Activated CD8-positive, alpha-beta T cell treated with anti-CD3 and anti-CD28 coated beads for 36 hours (primary cell): ENCODE data around the gene STK39. TPM values are rescaled to one million over a fixed set of nuclear protein-coding genes. Genes with fewer than 3 reads are reported as not detected.

Experiments
- ATAC-seq: fragments of 200-7000 bp; cut with Tn5 transposase; one replicate; pipeline ENCODE4 v1.10.0; 2021; ENCODE audit warnings: mild to moderate bottlenecking, moderate library complexity
- CTCF ChIA-PET: fragments of 350-600 bp; sonication (Branson Sonifier 250); formaldehyde crosslinking; loops from one replicate; lab custom pipeline; 2021; ENCODE audit warnings: antibody characterized with exemption; lab: Charles Lee
- POLR2A ChIA-PET: fragments of 350-600 bp; sonication (Branson Sonifier 250); formaldehyde crosslinking; loops from one replicate; lab custom pipeline; 2021; ENCODE audit warnings: antibody characterized with exemption; lab: Charles Lee
- DNase-seq: peaks from one replicate; pipeline ENCODE4 v3.0.0-alpha.2; 2020
- H3K27ac Mint-ChIP-seq: one replicate; pipeline ENCODE4 v1.8.0; 2021; ENCODE audit warnings: mild to moderate bottlenecking, mixed read lengths
- H3K27me3 Mint-ChIP-seq: one replicate; pipeline ENCODE4 v1.8.0; 2021; ENCODE audit warnings: mixed read lengths
- H3K36me3 Mint-ChIP-seq: one replicate; pipeline ENCODE4 v1.8.0; 2021; ENCODE audit warnings: low read depth, mixed read lengths
- H3K4me1 Mint-ChIP-seq: one replicate; pipeline ENCODE4 v1.8.0; 2021; ENCODE audit warnings: low read depth, mixed read lengths
- H3K4me3 Mint-ChIP-seq: one replicate; pipeline ENCODE4 v1.8.0; 2021; ENCODE audit warnings: mild to moderate bottlenecking, moderate library complexity, mixed read lengths
- H3K9me3 Mint-ChIP-seq: one replicate; pipeline ENCODE4 v1.8.0; 2021; ENCODE audit warnings: mixed read lengths
- CTCF ChIP-seq: fragments of 200-600 bp; IDR thresholded peaks from one replicate; pipeline ENCODE4 v1.8.0; 2022; ENCODE audit warnings: antibody characterized with exemption, mild to moderate bottlenecking
- intact Hi-C: fragments of 100-400 bp; cut with micrococcal nuclease; formaldehyde crosslinking; loops from one replicate; pipeline ENCODE4 v1.10.0; 2022
- total RNA-seq, 2 experiments: library from RNA; stranded (reverse); gene quantifications; one replicate each; pipeline ENCODE4 v1.2.3, GENCODE V29; 2021

STK39 gene
- total RNA-seq, 2 experiments from 2014 or later, result 32.8 to 33.9 TPM

- intact Hi-C loops, result no loop called here
- Mint-ChIP-seq H3K27ac (no peak overlapping the region), H3K27me3 (no peaks in the 10 kb centered on the region), H3K9me3 (peaks cover 10% of the 10 kb centered on the region), H3K4me3 (no peak overlapping the region), H3K4me1 (no peaks in the 10 kb centered on the region), H3K36me3 (peaks cover 35% of the 10 kb centered on the region)
- ChIA-PET CTCF (interaction anchor here (1.1 to 1.6 kb wide), 3 partner anchors 17 to 147 kb away, joined by 3 to 5 read pairs (median 3); no protein-coding TSS in a partner anchor), POLR2A (no interaction called here)
- no peak for TF ChIP-seq CTCF
- ATAC-seq, result no peak
- no peak for DNase-seq
Measured at GRCh38 chr2:167972746-167973145, 274.6 kb downstream of the STK39 start.

- ChIA-PET CTCF (interaction anchor here (1.1 kb wide), 1 partner anchor 17 kb away, joined by 3 read pairs; no protein-coding TSS in a partner anchor), POLR2A (no interaction called here)
- Mint-ChIP-seq H3K27ac (no peak overlapping the region), H3K27me3 (no peaks in the 10 kb centered on the region), H3K9me3 (peaks cover 10% of the 10 kb centered on the region), H3K4me1 (no peaks in the 10 kb centered on the region), H3K36me3 (peaks cover 31% of the 10 kb centered on the region), H3K4me3 (no peak overlapping the region)
- ATAC-seq (no peak), DNase-seq (no peak)
- TF ChIP-seq CTCF, result no peak
- intact Hi-C loops, result no loop called here
Measured at GRCh38 chr2:167972020-167972419, 275.4 kb downstream of the STK39 start.

- ChIA-PET CTCF (interaction anchor here (1.9 to 4.4 kb wide), 2 partner anchors 151 to 152 kb away, joined by 6 to 28 read pairs; no protein-coding TSS in a partner anchor), POLR2A (no interaction called here)
- DNase-seq, result no peak
- no peak for TF ChIP-seq CTCF
- no peak overlapping the region for H3K27ac Mint-ChIP-seq
- H3K9me3 Mint-ChIP-seq, result peaks cover 6% of the 10 kb centered on the region
- no peak overlapping the region for H3K4me3 Mint-ChIP-seq
- H3K4me1 Mint-ChIP-seq, result peaks cover 11% of the 10 kb centered on the region
- intact Hi-C loops, result loop anchor here (10.0 kb wide), 1 partner anchor 148 kb away; no protein-coding TSS in a partner anchor
- no peak for ATAC-seq
- H3K36me3 Mint-ChIP-seq, result peaks cover 21% of the 10 kb centered on the region
- no peaks in the 10 kb centered on the region for H3K27me3 Mint-ChIP-seq
Measured at GRCh38 chr2:167966937-167967913, 280.2 kb downstream of the STK39 start.

- peaks cover 11% of the 10 kb centered on the region for H3K4me1 Mint-ChIP-seq
- no peak for DNase-seq
- H3K9me3 Mint-ChIP-seq, result no peaks in the 10 kb centered on the region
- peaks cover 20% of the 10 kb centered on the region for H3K36me3 Mint-ChIP-seq
- TF ChIP-seq CTCF, result no peak
- intact Hi-C loops, result loop anchor here (10.0 kb wide), 1 partner anchor 149 kb away; no protein-coding TSS in a partner anchor
- no peak overlapping the region for H3K27ac Mint-ChIP-seq
- ATAC-seq, result no peak
- POLR2A ChIA-PET, result no interaction called here
- H3K27me3 Mint-ChIP-seq, result no peaks in the 10 kb centered on the region
- CTCF ChIA-PET, result interaction anchor here (4.4 kb wide), 1 partner anchor 152 kb away, joined by 28 read pairs; no protein-coding TSS in a partner anchor
- no peak overlapping the region for H3K4me3 Mint-ChIP-seq
Measured at GRCh38 chr2:167965907-167966761, 281.3 kb downstream of the STK39 start.
